ENCODE data around the gene POLR3E. TPM values are rescaled to one million over a fixed set of nuclear protein-coding genes. Genes with fewer than 3 reads are reported as not detected.
A peak's percentile ranks its signal among the peaks of the same experiment; 100 is the strongest.
"Not testable (repeated sequence)": the region's sequence is repeated elsewhere in the genome, so short reads cannot be mapped to it uniquely, and the experiment has no call there.

Gene POLR3E
- total RNA-seq, 1 donor from 2014 or later = 31.0 TPM

DNA sequence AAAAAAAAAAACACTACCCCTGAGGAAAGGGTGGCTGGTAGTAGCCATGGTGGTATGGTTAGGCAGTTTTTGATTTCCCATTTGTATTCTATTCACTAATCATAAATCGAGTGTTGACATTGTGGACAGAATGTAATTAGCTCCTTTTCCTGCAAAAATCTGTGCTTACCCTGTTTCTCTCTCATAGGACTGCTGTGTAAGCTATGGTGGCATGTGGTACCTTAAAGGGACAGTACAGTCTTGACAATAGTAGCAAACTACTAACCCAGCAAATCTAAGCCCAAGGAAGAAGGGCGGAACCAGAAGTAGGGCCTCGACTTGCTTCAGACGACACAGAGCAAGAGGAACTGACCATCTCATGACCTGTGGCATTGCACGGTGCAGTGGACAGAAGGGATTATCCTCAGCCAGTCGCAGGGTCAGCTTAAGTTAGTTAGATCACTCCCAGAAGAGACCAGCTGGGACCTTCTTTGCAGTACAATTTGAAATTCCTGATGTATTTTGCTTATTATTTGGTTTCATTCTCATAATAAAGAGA, 36.3 kb downstream of the POLR3E start:
- no peak for DNase-seq (ENCODE audit: low read depth in 2 of 2)

DNA sequence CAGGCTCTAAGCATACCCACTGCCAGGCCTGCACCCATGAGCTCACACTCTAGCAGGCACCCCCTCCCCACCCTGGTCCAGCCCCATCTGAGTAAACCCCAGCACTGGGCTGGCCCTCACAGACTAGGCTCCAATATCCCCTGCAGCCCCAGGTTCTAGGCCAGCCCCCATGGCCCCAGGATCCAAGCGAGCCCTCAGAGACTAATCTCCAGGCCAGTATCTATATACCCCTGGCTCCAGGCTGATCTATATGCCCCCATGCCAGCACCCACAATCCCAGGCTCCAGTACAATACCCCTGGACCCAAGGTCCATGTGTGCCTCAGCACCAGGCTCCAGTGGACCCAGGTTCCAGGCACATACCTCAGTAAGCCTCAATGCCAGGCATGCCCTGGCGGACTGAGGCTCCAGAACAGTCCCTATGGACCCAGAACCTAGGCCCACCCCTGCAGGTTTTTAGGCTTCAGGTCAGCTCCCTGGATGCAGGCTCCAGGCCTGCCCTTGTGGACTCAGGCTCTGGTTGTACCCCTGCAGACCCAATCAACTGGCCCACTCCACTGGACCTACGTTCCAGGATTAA, 38.5 kb downstream of the POLR3E start:
- no peak for DNase-seq (ENCODE audit: low read depth in 2 of 2)

DNA sequence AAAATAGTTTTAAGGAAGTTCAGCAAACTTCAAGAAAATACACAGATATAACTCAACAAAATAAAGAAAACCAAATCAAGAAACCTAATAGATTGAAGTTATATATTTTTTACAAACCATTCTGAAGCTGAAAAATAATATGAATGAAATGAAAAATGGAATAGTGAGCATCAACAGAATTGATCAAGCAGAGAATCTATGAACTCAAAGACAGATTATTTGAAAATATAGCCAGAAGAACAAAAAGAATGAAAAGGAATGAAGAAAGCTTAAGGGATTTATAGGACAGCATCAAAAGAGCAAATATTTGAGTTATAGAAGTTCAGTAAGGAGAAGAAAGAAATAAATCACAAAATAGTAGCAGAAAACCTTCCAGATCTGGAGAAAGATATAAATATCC, 39.4 kb downstream of the POLR3E start:
- DNase-seq (ENCODE audit: low read depth in 2 of 2) = no peak

GRCh38 chr16:22337045-22337444, 39.8 kb downstream of the POLR3E start:
- no peak for DNase-seq (ENCODE audit: low read depth in 2 of 2)

DNA sequence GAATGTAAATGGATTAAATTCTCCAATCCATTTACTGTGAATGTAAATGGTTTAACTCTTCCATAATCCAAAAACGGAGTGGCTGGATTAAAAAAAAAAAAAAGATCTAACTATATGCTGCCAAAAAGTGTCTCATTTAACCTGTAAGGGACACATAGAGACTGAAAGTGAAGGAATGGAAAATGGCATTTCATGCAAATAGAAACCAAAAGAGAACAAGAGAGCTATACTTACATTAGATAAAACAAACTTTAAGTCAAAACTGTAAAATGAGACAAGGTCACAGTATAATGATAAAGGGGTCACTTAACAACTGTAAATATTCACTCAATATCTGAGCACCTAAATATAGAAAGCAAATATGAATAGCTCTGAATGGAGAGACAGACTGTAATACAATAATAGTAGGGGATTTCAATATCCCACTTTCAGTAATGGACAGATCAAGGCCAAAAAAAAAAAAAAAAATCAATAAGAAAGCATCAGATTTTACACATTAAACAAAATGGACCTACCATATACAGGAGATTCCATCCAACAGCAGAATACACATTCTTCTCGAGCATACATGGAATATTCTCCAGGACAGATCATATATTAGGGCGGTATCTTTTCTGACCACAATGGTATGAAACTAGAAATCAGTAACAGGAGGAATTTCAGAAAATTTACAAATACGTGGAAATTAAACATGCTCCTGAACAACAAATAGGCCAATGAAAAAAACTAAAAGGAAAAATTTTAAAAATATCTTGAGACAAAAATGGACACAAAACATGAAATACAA, 40.8 kb downstream of the POLR3E start:
- DNase-seq (ENCODE audit: low read depth in 2 of 2) = no peak

DNA sequence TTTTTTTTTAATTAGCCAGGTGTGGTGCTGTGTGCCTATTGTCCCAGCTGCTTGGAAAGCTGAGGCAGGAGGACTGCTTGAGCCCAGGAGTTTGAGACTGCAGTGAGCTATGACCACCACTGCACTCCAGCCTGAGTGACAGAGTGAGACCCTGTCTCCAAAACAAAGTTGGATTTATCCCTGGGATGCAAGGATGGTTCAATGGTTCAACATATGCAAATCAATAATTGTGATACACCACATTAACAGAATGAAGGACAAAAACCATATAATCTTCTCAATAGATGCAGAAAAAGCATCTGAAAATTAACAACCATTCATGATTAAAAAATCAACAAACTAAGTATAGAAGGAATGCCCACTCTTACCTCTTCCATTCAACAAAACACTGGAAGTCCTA, 43.7 kb downstream of the POLR3E start:
- DNase-seq (ENCODE audit: low read depth in 2 of 2) = no peak

- no peak for DNase-seq (ENCODE audit: low read depth in 2 of 2)
Measured at GRCh38 chr16:22342082-22342481, 44.9 kb downstream of the POLR3E start.

DNA sequence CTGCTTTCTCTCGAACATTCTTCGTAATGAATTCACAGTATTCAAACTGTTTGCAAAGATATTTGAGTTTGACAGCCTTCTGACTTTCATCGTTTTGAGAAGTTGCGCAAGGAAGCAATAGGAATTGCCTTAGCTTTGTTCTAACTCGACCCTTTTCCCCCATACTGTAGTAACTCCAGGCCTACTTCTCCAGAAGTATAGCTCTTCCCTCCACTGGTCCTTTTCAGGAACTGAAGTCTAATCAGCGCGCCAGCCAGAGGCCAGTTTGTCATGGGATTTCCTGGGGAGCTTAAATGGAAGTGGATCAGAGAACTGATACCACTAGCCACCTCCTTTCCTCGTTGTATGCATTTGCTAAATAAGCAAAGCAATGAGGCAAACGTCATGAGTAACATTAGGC, 49.3 kb downstream of the POLR3E start:
- DNase-seq (ENCODE audit: low read depth in 2 of 2) = no peak

- no peak for DNase-seq (ENCODE audit: low read depth in 2 of 2)
Measured at GRCh38 chr16:22347100-22347820, 50.1 kb downstream of the POLR3E start.

DNA sequence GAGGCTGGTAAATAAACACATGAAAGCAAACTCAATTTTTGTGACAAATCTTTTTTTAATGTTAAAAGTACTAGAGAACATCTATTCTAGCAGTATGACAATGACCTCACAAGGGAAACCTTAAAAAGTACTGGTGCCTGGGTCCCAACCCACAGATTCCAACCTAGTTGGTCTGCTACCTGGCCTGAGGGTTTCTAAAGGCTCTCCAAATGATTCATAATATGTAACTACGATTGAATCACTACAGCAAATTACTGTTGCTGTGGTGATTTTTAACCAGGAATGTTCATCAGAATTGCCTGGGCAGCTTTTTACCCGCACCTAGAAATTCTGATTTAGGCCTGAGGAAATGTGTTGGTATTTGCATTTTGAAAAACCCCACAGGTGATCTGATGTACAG, 51.1 kb downstream of the POLR3E start:
- no peak for DNase-seq (ENCODE audit: low read depth in 2 of 2)

DNA sequence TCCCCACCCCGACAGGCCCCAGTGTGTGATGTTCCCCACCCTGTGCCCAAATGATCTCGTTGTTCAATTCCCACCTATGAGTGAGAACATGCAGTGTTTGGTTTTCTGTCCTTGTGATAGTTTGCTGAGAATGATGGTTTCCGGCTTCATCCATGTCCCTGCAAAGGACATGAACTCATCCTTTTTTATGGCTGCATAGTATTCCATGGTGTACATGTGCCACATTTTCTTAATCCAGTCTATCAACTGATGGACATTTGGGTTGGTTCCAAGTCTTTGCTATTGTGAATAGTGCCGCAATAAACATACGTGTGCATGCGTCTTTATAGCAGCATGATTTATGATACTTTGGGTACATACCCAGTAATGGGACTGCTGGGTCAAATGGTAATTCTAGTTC, 53.8 kb downstream of the POLR3E start:
- not testable (repeated sequence) for DNase-seq (ENCODE audit: low read depth in 2 of 2)

DNA sequence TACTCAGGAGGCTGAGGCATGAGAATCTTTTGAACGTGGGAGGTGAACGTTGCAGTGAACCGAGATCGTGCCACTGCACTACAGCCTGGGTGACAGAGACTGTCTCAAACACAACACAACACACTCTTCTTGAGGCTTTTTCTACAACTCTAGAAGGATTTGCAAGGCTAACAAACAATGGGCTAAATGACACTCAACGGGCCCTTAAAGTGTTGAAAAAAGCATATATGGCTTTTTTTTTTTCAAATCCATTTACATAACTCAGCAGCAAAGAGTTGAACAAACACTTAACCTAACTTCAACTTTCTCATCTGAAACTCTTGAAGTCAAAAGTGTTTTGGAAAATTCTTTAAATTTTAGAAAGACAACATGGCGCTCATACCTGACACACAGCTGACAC, 54.9 kb downstream of the POLR3E start:
- DNase-seq (ENCODE audit: low read depth in 2 of 2) = no peak

DNA sequence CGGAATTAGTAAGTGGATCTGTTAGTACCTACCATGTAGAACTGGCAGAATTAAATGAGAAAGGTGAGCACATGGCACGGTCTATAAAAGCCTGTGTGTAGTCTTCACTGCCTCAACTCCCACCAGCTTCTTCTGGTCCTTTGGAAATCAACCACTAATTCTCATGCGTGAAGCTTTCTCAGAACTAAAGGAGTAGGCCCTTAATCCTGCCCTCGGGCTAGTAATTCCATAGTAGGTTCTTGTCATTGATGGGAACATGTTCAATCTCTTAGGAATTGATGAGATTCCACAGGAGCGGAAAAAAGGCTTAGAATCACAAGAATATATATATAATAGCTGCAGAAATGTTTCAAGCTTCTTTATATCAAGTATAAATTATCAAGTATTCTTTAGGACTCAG, 55.5 kb downstream of the POLR3E start:
- no peak for DNase-seq (ENCODE audit: low read depth in 2 of 2)

- DNase-seq (ENCODE audit: low read depth in 2 of 2) = peak; percentile 43 to 69
Measured at GRCh38 chr16:22353191-22353919, 56.1 kb downstream of the POLR3E start.

GRCh38 chr16:22353933-22354541, 56.8 kb downstream of the POLR3E start:
- no peak for DNase-seq (ENCODE audit: low read depth in 2 of 2)

GRCh38 chr16:22355487-22355908, 58.3 kb downstream of the POLR3E start:
- DNase-seq (ENCODE audit: low read depth in 2 of 2) = no peak

DNA sequence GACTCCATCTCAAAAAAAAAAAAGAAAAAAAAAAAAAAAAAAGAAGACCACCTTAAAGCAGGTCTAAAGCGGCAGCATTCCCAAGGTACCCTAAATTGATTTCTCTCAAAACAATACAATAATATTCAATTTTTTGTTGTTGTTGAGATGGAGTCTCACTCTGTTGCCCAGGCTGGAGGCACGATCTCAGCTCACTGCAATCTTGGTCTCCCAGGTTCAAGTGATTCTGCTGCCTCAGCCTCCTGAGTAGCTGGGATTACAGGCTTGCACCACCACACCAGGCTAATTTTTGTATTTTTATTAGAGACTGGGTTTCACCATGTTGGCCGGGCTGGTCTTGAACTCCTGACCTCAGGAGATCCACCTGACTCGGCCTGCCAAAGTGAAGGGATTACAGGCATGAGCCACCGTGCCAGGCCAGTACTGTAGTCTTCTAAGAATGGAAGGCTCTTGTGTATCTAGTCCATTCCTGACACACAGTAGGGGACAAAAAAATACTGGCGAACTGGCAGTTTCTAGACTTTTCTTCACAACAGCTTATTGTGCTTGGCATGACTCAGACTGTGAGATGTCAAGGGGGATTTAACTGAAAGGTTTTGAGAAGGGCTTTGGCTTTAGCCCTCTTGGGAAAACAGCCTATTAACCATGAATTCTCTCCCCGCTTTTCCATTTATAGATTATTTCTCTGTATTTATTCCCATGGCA, 59.9 kb downstream of the POLR3E start:
- no peak for DNase-seq (ENCODE audit: low read depth in 2 of 2)

GRCh38 chr16:22357635-22357971, 60.4 kb downstream of the POLR3E start:
- no peak for DNase-seq (ENCODE audit: low read depth in 2 of 2)

DNA sequence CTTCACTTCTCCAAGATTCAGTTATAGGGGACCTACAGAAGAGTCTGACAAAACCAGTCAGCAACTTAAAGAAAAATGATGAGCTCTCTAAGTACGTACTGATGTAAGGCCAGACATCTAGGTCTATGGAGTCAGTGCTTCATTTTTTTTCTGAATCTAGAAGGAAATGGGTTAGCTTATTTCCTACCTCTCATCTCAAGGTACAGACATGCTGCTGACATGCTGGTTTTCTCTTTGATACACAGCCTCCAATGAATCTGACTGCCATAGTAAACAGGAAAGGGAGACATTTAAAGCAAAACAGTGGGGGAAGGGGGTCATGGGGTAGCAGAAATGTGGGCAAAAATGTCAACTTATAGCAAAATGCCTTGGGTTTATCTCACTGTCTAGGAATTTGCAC, 60.8 kb downstream of the POLR3E start:
- peak in 1 of 2 donors; percentile 10 for DNase-seq (ENCODE audit: low read depth in 2 of 2)

DNA sequence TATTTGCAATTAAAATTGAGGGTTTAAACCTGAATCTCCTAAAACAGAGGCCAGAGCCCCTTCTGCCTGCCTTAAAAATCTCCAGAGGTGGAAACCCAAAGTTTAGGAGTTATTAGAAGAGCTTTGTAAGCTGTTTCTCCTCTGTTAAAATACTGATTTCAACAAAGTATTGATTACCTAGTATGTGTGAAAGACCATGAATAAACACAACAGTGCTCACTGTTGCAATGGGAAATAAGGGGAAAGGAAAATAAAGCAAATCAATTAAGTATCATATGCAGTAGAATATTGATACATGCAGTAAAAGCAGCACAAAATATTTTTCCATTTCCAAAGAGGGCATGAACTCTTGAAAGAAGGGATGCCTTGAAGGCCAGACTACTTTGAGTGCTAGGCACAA, 62.5 kb downstream of the POLR3E start:
- no peak for DNase-seq (ENCODE audit: low read depth in 2 of 2)

All from lung microvascular endothelial cell (primary cell).